H1 (cell line): Measurements from ENCODE around the gene SUMF2. TPM values are rescaled to one million over a fixed set of nuclear protein-coding genes. Genes with fewer than 3 reads are reported as not detected.

Experiments used
- CTCF ChIA-PET: fragments of 300-600 bp; sonication (Branson Sonifier 250); formaldehyde crosslinking; loops from one replicate; lab custom pipeline; 2021; ENCODE audit not compliant: partially characterized antibody; lab: Charles Lee
- POLR2A ChIA-PET: fragments of 300-600 bp; sonication (Branson Sonifier 250); formaldehyde crosslinking; loops from one replicate; lab custom pipeline; 2021; ENCODE audit warnings: inconsistent platforms; ENCODE audit not compliant: partially characterized antibody; lab: Charles Lee
- DNase-seq, 2 experiments: peaks; one replicate each; pipeline versions ENCODE4 v3.0.0 to v3.0.0-alpha.2; 2010 to 2022; ENCODE audit warnings: low spot score in 2 of 2, low read depth in 1 of 2, mixed read lengths in 1 of 2
- FAIRE-seq: peaks from 2 replicates; lab custom pipeline; 2011; peaks lifted over from hg19 to GRCh38; lab: Jason Lieb, UNC
- H2AFZ ChIP-seq: 2 replicates; pipeline ENCODE4 v1.8.1; 2012; ENCODE audit warnings: low read length, inconsistent platforms
- H2AK5ac ChIP-seq: 2 replicates; pipeline ENCODE4 v1.6.1; 2013; ENCODE audit warnings: low read depth, low read length
- H2BK120ac ChIP-seq: replicated peaks from 2 replicates; pipeline ENCODE3; 2013; ENCODE audit warnings: low read depth, low read length, inconsistent platforms
- H2BK12ac ChIP-seq: 2 replicates; pipeline ENCODE4 v1.6.1; 2013; ENCODE audit warnings: low read depth, low read length
- H2BK15ac ChIP-seq: 2 replicates; pipeline ENCODE4 v1.6.1; 2013; ENCODE audit warnings: low read length
- H2BK20ac ChIP-seq: 2 replicates; pipeline ENCODE4 v1.6.1; 2013; ENCODE audit warnings: low read length
- H2BK5ac ChIP-seq: 2 replicates; pipeline ENCODE4 v1.6.1; 2013; ENCODE audit warnings: low read depth, low read length
- H3K14ac ChIP-seq: 2 replicates; pipeline ENCODE4 v1.6.1; 2013; ENCODE audit warnings: inconsistent platforms; ENCODE audit not compliant: insufficient read length
- H3K18ac ChIP-seq: 2 replicates; pipeline ENCODE4 v1.6.1; 2013; ENCODE audit warnings: low read length; ENCODE audit errors: extremely low read depth
- H3K23ac ChIP-seq: 2 replicates; pipeline ENCODE4 v1.6.1; 2013; ENCODE audit warnings: inconsistent platforms; ENCODE audit not compliant: insufficient read length
- H3K23me2 ChIP-seq: 2 replicates; pipeline ENCODE4 v1.6.1; 2013; ENCODE audit warnings: low read depth, low read length
- H3K27ac ChIP-seq: 2 replicates; pipeline ENCODE4 v1.6.1; 2011; ENCODE audit warnings: low read depth, low read length, inconsistent platforms
- H3K27me3 ChIP-seq, 4 experiments: replicated peaks in 1 of 4; 1 replicate in 1 of 4; 2 replicates in 3 of 4; pipeline versions ENCODE4 v1.6.1 to v1.8.1; 2011 to 2013; ENCODE audit warnings: low read length in 3 of 4, mild to moderate bottlenecking in 3 of 4, inconsistent platforms in 2 of 4, mixed read lengths in 2 of 4, moderate library complexity in 1 of 4; ENCODE audit not compliant: control insufficient read depth in 3 of 4, insufficient read depth in 3 of 4; ENCODE audit errors: extremely low read depth in 1 of 4
- H3K36me3 ChIP-seq, 4 experiments: 2 replicates each; pipeline versions ENCODE4 v1.6.1 to v1.8.1; 2011 to 2013; ENCODE audit warnings: mild to moderate bottlenecking in 4 of 4, low read length in 3 of 4, moderate library complexity in 2 of 4, control low read depth in 1 of 4, inconsistent platforms in 1 of 4; ENCODE audit not compliant: insufficient read depth in 4 of 4, control insufficient read depth in 2 of 4
- H3K4ac ChIP-seq: replicated peaks from 2 replicates; pipeline ENCODE3; 2013; ENCODE audit warnings: low read length, low read depth, mixed read lengths, inconsistent platforms; ENCODE audit not compliant: insufficient read length
- H3K4me1 ChIP-seq, 4 experiments: replicated peaks in 1 of 4; 1 replicate in 1 of 4; 2 replicates in 3 of 4; pipeline versions ENCODE4 v1.6.1 to v1.8.1; 2011 to 2013; ENCODE audit warnings: low read length in 3 of 4, inconsistent platforms in 2 of 4, mixed read lengths in 1 of 4; ENCODE audit not compliant: insufficient read depth in 4 of 4, control insufficient read depth in 3 of 4
- H3K4me2 ChIP-seq, 2 experiments: 2 replicates each; pipeline versions ENCODE4 v1.6.1 to v1.8.1; 2011 to 2013; ENCODE audit warnings: low read depth in 2 of 2, low read length in 2 of 2, control low read depth in 1 of 2, inconsistent platforms in 1 of 2, mild to moderate bottlenecking in 1 of 2; ENCODE audit not compliant: insufficient read depth in 1 of 2
- H3K4me3 ChIP-seq, 4 experiments: fragments of 200-600, 300-600 bp in 1 of 4; sonication (generic), shearing (Covaris generic), sonication (Bioruptor Twin) in 1 of 4; 2 replicates each; pipeline versions ENCODE4 v1.5.1 to v1.8.1; 2011 to 2016; ENCODE audit warnings: low read length in 4 of 4, low read depth in 3 of 4, control low read depth in 2 of 4, inconsistent platforms in 2 of 4, mild to moderate bottlenecking in 2 of 4, mixed read lengths in 1 of 4, moderate library complexity in 1 of 4; ENCODE audit not compliant: insufficient read depth in 2 of 4; ENCODE audit errors: extremely low read depth in 1 of 4
- H3K56ac ChIP-seq: replicated peaks from 2 replicates; pipeline ENCODE3; 2013; ENCODE audit warnings: low read depth, mild to moderate bottlenecking, mixed read lengths, low read length, inconsistent platforms; ENCODE audit not compliant: insufficient read length
- H3K79me1 ChIP-seq: 2 replicates; pipeline ENCODE4 v1.6.1; 2013; ENCODE audit warnings: low read depth, low read length, control low read depth
- H3K79me2 ChIP-seq, 2 experiments: 2 replicates each; pipeline versions ENCODE4 v1.6.1 to v1.8.1; 2012 to 2013; ENCODE audit warnings: low read length in 2 of 2, mild to moderate bottlenecking in 2 of 2, inconsistent platforms in 1 of 2; ENCODE audit not compliant: insufficient read depth in 2 of 2, control insufficient read depth in 1 of 2
- H3K9ac ChIP-seq, 4 experiments: replicated peaks in 1 of 4; 1 replicate in 1 of 4; 2 replicates in 3 of 4; pipeline versions ENCODE4 v1.6.1 to v1.8.1; 2011 to 2013; ENCODE audit warnings: low read depth in 3 of 4, low read length in 3 of 4, control low read depth in 2 of 4, mild to moderate bottlenecking in 2 of 4, moderate library complexity in 2 of 4, inconsistent platforms in 1 of 4; ENCODE audit errors: extremely low read depth in 1 of 4
- H3K9me3 ChIP-seq, 2 experiments: 2 replicates each; pipeline versions ENCODE4 v1.6.1 to v1.8.1; 2012 to 2013; ENCODE audit warnings: mild to moderate bottlenecking in 2 of 2, moderate library complexity in 2 of 2, control low read depth in 1 of 2, inconsistent platforms in 1 of 2, low read depth in 1 of 2, low read length in 1 of 2, mixed read lengths in 1 of 2; ENCODE audit not compliant: insufficient read depth in 2 of 2
- H4K20me1 ChIP-seq, 2 experiments: replicated peaks in 1 of 2; 2 replicates each; pipeline versions ENCODE3 to v1.8.1; 2011 to 2013; ENCODE audit warnings: inconsistent platforms in 2 of 2, low read length in 2 of 2, mild to moderate bottlenecking in 1 of 2; ENCODE audit not compliant: insufficient read depth in 2 of 2, control insufficient read depth in 1 of 2
- H4K5ac ChIP-seq: 2 replicates; pipeline ENCODE4 v1.6.1; 2013; ENCODE audit warnings: low read length, low read depth, mixed read lengths, inconsistent platforms; ENCODE audit not compliant: insufficient read length
- H4K8ac ChIP-seq: 2 replicates; pipeline ENCODE4 v1.8.0; 2013; ENCODE audit warnings: mild to moderate bottlenecking, moderate library complexity, low read length, inconsistent platforms; ENCODE audit not compliant: insufficient read depth; ENCODE audit errors: extremely low read depth
- H4K91ac ChIP-seq: replicated peaks from 2 replicates; pipeline ENCODE3; 2013; ENCODE audit warnings: low read length, mixed read lengths, inconsistent platforms; ENCODE audit not compliant: insufficient read length
- BCL11A ChIP-seq, 2 experiments: IDR thresholded peaks; one replicate each; pipeline ENCODE4 v1.6.1; 2011; ENCODE audit warnings: low read depth in 2 of 2, low read length in 2 of 2, mild to moderate bottlenecking in 2 of 2
- CBX8 ChIP-seq: fragments of 300-800, 300-1000 bp; sonication (generic); IDR thresholded peaks from 2 replicates; pipeline ENCODE4 v1.7.1; 2016; ENCODE audit warnings: low read depth, low read length, borderline replicate concordance
- CEBPB ChIP-seq: IDR thresholded peaks from 2 replicates; pipeline ENCODE4 v1.6.1; 2012; ENCODE audit warnings: low read depth, low read length
- EGR1 ChIP-seq: IDR thresholded peaks from 2 replicates; pipeline ENCODE4 v1.6.1; 2011; ENCODE audit warnings: low read depth, low read length, borderline replicate concordance
- KDM4A ChIP-seq: IDR thresholded peaks from one replicate; pipeline ENCODE4 v1.7.1; 2012; ENCODE audit warnings: low read depth, mild to moderate bottlenecking, moderate library complexity, low read length, inconsistent platforms; ENCODE audit not compliant: severe bottlenecking
- POLR2A ChIP-seq, 2 experiments: IDR thresholded peaks; 1 replicate in 1 of 2; 2 replicates in 1 of 2; pipeline ENCODE4 v1.6.1; 2011; ENCODE audit warnings: low read depth in 2 of 2, low read length in 2 of 2, mild to moderate bottlenecking in 2 of 2; ENCODE audit errors: control extremely low read depth in 1 of 2
- POU5F1 ChIP-seq: IDR thresholded peaks from 2 replicates; pipeline ENCODE4 v1.6.1; 2011; ENCODE audit warnings: low read depth, mild to moderate bottlenecking, low read length, moderate library complexity
- SIN3A ChIP-seq, 2 experiments: IDR thresholded peaks in 1 of 2; conservative IDR thresholded peaks in 1 of 2; 2 replicates each; pipeline ENCODE4 v1.6.1; 2011 to 2012; ENCODE audit warnings: low read length in 2 of 2, improper control_type of control experiment in 1 of 2, low read depth in 1 of 2, mild to moderate bottlenecking in 1 of 2
- SUZ12 ChIP-seq: fragments of 200-600 bp; sonication (generic); IDR thresholded peaks from 2 replicates; pipeline ENCODE4 v1.6.1; 2012; ENCODE audit warnings: mild to moderate bottlenecking, inconsistent platforms, low read length, moderate library complexity, mixed read lengths
- WGBS, 2 experiments: shearing (Covaris generic) in 1 of 2; methylation state at CpG; one replicate each; pipeline versions ENCODE4 v1.1.6 to v1.1.7; 2013 to 2015; ENCODE audit warnings: low lambda C conversion rate in 2 of 2, mixed read lengths in 2 of 2, inconsistent platforms in 1 of 2, low coverage in 1 of 2, missing lambda C conversion rate in 1 of 2; ENCODE audit not compliant: insufficient replicate concordance in 2 of 2, insufficient coverage in 1 of 2, insufficient read length in 1 of 2; ENCODE audit errors: extremely low coverage in 1 of 2, missing lambda C conversion rate in 1 of 2; 5-methylcytosine and 5-hydroxymethylcytosine counted together
- polyA plus RNA-seq, 7 experiments: library from polyadenylated mRNA; depleted of rRNA in 3 of 7; stranded (reverse) in 5 of 7; unstranded in 2 of 7; fragments of >200 nt in 5 of 7; fragments of 200-250 nt in 2 of 7; gene quantifications; 1 replicate in 5 of 7; 2 replicates in 1 of 7; 4 replicates in 1 of 7; pipeline versions ENCODE4 v1.2.1 to v1.2.3, GENCODE V29; 2011 to 2013; ENCODE audit warnings: missing spikeins in 2 of 7, mixed read lengths in 2 of 7
- total RNA-seq: library from RNA; stranded (reverse); fragmentation: NEBNext Ultra II Directional; extraction: Animal tissue kit (Norgen Biotek cat#: 25700); gene quantifications from 2 replicates; pipeline ENCODE4 v1.2.1, GENCODE V29; 2021

Gene SUMF2
- total and polyA plus RNA-seq, 2 of the 8 experiments (the other 6 are each of a cell fraction or from before 2014, with no cell fraction given): 39.8 to 59.2 TPM

GRCh38 chr7:56030340-56030739, 33.7 kb upstream of the SUMF2 start:
- H3K9me3 ChIP-seq: no peaks in the 10 kb centered on the region
- no peak for FAIRE-seq
- no peak overlapping the region for H3K9ac ChIP-seq
- H3K27me3 ChIP-seq: no peaks in the 10 kb centered on the region
- H3K27ac ChIP-seq: no peak overlapping the region
- no peak overlapping the region for H3K4me2 ChIP-seq
- no peak overlapping the region for H3K4ac ChIP-seq
- no peak for DNase-seq
- POLR2A ChIA-PET: interaction anchor here (0.9 to 40.8 kb wide), 4 partner anchors 11 to 49 kb away, joined by 3 to 869 read pairs (median 20); partner anchors contain the start of genes CCT6A, PSPH and SUMF2
- peaks cover 0 to 27% of the 10 kb centered on the region in 2 experiments; a peak in 2 of 4 replicates for H3K79me2 ChIP-seq
- H4K20me1 ChIP-seq: peaks cover 0 to 4% of the 10 kb centered on the region in 2 experiments
- no peak overlapping the region for H4K91ac ChIP-seq
- H3K79me1 ChIP-seq: no peaks in the 10 kb centered on the region; the same call in 1 of the 2 replicates
- H3K18ac ChIP-seq: no peak overlapping the region
- WGBS, 2 experiments: 91% methylated on average over 8 of the region's 8 CpGs; no CpG with 5 or more reads in 1 of the 2 experiments
- H2BK120ac ChIP-seq: no peak overlapping the region
- no peaks in the 10 kb centered on the region for H3K4me1 ChIP-seq
- no peak overlapping the region for H2BK5ac ChIP-seq
- H3K4me3 ChIP-seq: no peak overlapping the region
- peaks cover 2 to 51% (median 22%) of the 10 kb centered on the region in 4 experiments; a peak in 7 of 8 replicates for H3K36me3 ChIP-seq
- H3K23ac ChIP-seq: no peak overlapping the region
- H4K8ac ChIP-seq: no peak overlapping the region
- TF ChIP-seq POLR2A (IDR thresholded peaks at IDR 0.05; ENCODE audit: control extremely low read depth in 1 of 2, low read depth in 2 of 2, low read length in 2 of 2): no peak
- no peak for TF ChIP-seq CEBPB
- TF ChIP-seq CBX8: no peak
- no peak for TF ChIP-seq SUZ12
- no peak for TF ChIP-seq EGR1
- no peak for TF ChIP-seq SIN3A (conservative IDR thresholded peaks at IDR 0.05 in 1 of 2, IDR thresholded peaks at IDR 0.05 in 1 of 2; ENCODE audit: low read depth in 1 of 2, low read length in 2 of 2)
- TF ChIP-seq POU5F1: no peak
- TF ChIP-seq KDM4A: no peak
- no peak for TF ChIP-seq BCL11A (IDR thresholded peaks at IDR 0.05; ENCODE audit: low read depth in 2 of 2, low read length in 2 of 2)
- CTCF ChIA-PET: interaction anchor here (0.7 kb wide), 1 partner anchor 14 kb away, joined by 3 read pairs; no protein-coding TSS in a partner anchor
- H2BK20ac ChIP-seq: no peak overlapping the region
- H2BK12ac ChIP-seq: no peak overlapping the region
- H3K14ac ChIP-seq: no peak overlapping the region
- H4K5ac ChIP-seq: no peak overlapping the region
- no peaks in the 10 kb centered on the region for H3K23me2 ChIP-seq
- H2AFZ ChIP-seq: no peak overlapping the region
- H3K56ac ChIP-seq: no peak overlapping the region
- H2AK5ac ChIP-seq: no peak overlapping the region
- H2BK15ac ChIP-seq: no peak overlapping the region
